ENCODE results near the gene ZNF420.
"Not testable (repeated sequence)": the region's sequence is repeated elsewhere in the genome, so short reads cannot be mapped to it uniquely, and the experiment has no call there.

The ZNF420 gene

DNA sequence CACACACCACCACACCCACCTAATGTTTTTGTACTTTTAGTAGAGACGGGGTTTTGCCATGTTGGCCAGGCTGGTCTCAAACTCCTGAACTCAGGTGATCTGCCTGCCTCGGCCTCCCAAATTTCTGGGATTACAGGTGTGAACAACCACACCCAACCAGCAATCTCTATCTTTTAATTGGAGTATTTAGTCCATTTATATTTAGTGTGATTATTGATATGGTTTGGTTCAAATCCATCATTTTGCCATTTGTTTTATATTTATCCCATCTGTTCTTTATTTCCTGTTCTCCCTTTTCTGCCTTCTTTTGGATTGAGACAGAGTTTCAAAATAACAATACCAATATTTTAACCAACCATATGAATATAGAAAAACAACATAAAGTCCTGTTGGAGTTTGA, 4.1 kb downstream of the ZNF420 start:
- DNase-seq = no peak
- Histone ChIP-seq H3K27me3 (replicated peaks) (no peaks in the 10 kb centered on the region), H3K36me3 (replicated peaks) (no peaks in the 10 kb centered on the region), H3K27ac (no peak overlapping the region), H3K4me3 (ENCODE audit: low read depth, low read length) (no peak overlapping the region)
- in situ Hi-C loops (cut with HindIII; ENCODE audit: low pct_ligation_motif_present, low sequenced_read_pairs) = no loop called here
- no peak for TF ChIP-seq CTCF (IDR thresholded peaks at IDR 0.05; ENCODE audit: low read depth, low read length, missing control alignments)

DNA sequence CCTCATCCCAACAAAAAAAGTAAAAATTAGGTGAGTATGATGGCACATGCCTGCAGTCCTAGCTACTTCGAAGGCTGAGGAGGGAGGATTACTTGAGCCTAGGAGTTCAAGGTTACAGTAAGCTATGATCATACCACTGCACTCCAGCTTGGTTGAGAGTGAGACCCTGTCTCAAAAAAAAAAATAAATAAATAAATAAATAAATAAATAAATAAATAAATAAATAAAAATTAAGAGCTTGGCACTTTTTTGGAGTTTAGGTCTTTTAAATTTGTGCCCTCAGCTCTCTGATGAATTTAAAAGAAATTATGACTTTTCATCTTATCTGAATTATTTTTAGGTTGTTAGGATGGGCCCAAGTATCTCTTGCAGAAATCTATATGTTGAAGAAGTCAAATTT, 8.9 kb downstream of the ZNF420 start:
- no peaks in the 10 kb centered on the region for H3K36me3 ChIP-seq (replicated peaks)

GRCh38 chr19:37095859-37096258, 17.6 kb downstream of the ZNF420 start:
- Histone ChIP-seq H3K4me3 (ENCODE audit: low read depth, low read length) (no peak overlapping the region), H3K36me3 (replicated peaks) (peaks cover 2% of the 10 kb centered on the region), H3K27me3 (replicated peaks) (no peaks in the 10 kb centered on the region), H3K27ac (no peak overlapping the region)
- no peak for DNase-seq
- no peak for TF ChIP-seq CTCF (IDR thresholded peaks at IDR 0.05; ENCODE audit: low read depth, low read length, missing control alignments)
- in situ Hi-C loops (cut with HindIII; ENCODE audit: low pct_ligation_motif_present, low sequenced_read_pairs) = no loop called here

More for the DNA sequence above, 8.9 kb downstream of the ZNF420 start:
- TF ChIP-seq CTCF (IDR thresholded peaks at IDR 0.05; ENCODE audit: low read depth, low read length, missing control alignments) = no peak
- no peaks in the 10 kb centered on the region for H3K27me3 ChIP-seq (replicated peaks)
- no peak overlapping the region for H3K27ac ChIP-seq
- DNase-seq = no peak
- H3K4me3 ChIP-seq (ENCODE audit: low read depth, low read length) = no peak overlapping the region
- in situ Hi-C loops (cut with HindIII; ENCODE audit: low pct_ligation_motif_present, low sequenced_read_pairs) = no loop called here

DNA sequence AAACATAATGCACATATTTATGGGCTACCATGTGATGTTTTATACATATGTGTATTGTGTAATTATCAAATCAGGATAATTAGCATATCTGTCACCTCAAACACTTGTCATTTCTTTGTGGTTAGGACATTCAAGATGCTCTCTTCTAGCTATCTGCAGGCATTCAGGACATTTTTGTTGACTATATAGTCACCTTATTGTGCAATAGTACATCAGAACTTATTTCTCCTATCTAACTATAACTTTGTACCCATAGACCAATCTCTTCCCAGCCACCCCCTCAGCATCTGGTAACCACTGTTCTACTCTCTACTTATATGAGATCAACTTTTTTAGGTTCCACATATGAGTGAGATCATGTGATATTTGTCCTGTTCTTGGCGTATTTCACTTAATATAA, 20.3 kb downstream of the ZNF420 start:
- no peaks in the 10 kb centered on the region for H3K27me3 ChIP-seq (replicated peaks)
- H3K27ac ChIP-seq = no peak overlapping the region
- H3K4me3 ChIP-seq (ENCODE audit: low read depth, low read length) = no peak overlapping the region
- in situ Hi-C loops (cut with HindIII; ENCODE audit: low pct_ligation_motif_present, low sequenced_read_pairs) = no loop called here
- H3K36me3 ChIP-seq (replicated peaks) = no peaks in the 10 kb centered on the region
- DNase-seq = no peak
- no peak for TF ChIP-seq CTCF (IDR thresholded peaks at IDR 0.05; ENCODE audit: low read depth, low read length, missing control alignments)

GRCh38 chr19:37104135-37104534, 25.9 kb downstream of the ZNF420 start:
- H3K27me3 ChIP-seq (replicated peaks); in situ Hi-C loops (cut with HindIII; ENCODE audit: low pct_ligation_motif_present, low sequenced_read_pairs); H3K36me3 ChIP-seq (replicated peaks); H3K4me3 ChIP-seq (ENCODE audit: low read depth, low read length); DNase-seq; H3K27ac ChIP-seq: not testable (repeated sequence)

- H3K4me3 ChIP-seq (ENCODE audit: low read depth, low read length); H3K36me3 ChIP-seq (replicated peaks); H3K27me3 ChIP-seq (replicated peaks); in situ Hi-C loops (cut with HindIII; ENCODE audit: low pct_ligation_motif_present, low sequenced_read_pairs); H3K27ac ChIP-seq; DNase-seq: not testable (repeated sequence)
- peak; percentile 26 for TF ChIP-seq CTCF (IDR thresholded peaks at IDR 0.05; ENCODE audit: low read depth, low read length, missing control alignments)
Observed at GRCh38 chr19:37111753-37112152, 33.5 kb downstream of the ZNF420 start.
